ENCODE data around the gene PGPEP1. TPM values are rescaled to one million over a fixed set of nuclear protein-coding genes. Genes with fewer than 3 reads are reported as not detected.

Gene PGPEP1
- total RNA-seq, 1 donor from 2014 or later, result 5.6 TPM

DNA sequence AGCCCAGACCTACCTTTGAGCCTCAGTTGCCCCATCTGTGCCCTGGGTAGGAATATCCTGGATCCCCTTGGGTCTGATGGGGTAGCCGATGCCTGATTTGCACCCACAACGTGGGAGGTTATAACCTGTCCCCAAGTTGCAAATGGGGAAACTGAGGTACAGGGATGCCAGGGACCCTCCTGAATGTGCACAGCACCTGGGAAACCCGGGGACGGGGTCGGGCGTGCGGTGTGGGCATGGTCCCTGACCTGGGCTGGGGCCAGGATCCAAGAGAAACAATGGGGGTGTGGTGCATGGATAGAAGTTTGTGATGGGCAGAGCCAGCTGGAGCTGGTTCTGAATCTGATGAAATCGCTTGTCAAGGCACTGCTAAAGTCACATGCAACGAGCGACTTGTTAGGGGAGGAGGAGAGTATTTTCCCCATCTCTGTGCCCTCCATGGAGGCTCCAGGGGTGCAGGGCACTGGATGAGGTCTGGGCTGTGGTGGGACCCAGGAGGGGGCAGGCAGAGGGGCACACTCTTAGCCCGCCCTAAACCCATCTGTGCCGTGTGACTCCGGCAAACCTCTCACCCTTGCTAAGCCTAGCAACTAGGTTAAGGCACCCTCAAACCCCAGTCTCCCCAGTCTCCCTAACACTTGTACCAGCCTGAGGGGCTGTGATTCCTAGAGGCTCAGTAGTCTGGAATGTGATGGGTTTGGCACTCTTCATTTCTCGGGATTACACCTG lies 46.3 kb downstream of the PGPEP1 start:
- ATAC-seq (ENCODE audit: low read depth), result no peak
- H3K9me3 Mint-ChIP-seq, result no peaks in the 10 kb centered on the region
- H3K36me3 Mint-ChIP-seq (ENCODE audit: low read depth), result peaks cover 11% of the 10 kb centered on the region
- POLR2A ChIA-PET, result no interaction called here
- H3K4me1 Mint-ChIP-seq, result peaks cover 29% of the 10 kb centered on the region
- no peak for DNase-seq
- intact Hi-C loops (cut with micrococcal nuclease), result loop anchor here (5.0 kb wide), 1 partner anchor 34 kb away; no protein-coding TSS in a partner anchor
- no peak overlapping the region for H3K4me3 Mint-ChIP-seq
- peaks cover 14% of the 10 kb centered on the region for H3K27me3 Mint-ChIP-seq
- TF ChIP-seq, protein P1, sequence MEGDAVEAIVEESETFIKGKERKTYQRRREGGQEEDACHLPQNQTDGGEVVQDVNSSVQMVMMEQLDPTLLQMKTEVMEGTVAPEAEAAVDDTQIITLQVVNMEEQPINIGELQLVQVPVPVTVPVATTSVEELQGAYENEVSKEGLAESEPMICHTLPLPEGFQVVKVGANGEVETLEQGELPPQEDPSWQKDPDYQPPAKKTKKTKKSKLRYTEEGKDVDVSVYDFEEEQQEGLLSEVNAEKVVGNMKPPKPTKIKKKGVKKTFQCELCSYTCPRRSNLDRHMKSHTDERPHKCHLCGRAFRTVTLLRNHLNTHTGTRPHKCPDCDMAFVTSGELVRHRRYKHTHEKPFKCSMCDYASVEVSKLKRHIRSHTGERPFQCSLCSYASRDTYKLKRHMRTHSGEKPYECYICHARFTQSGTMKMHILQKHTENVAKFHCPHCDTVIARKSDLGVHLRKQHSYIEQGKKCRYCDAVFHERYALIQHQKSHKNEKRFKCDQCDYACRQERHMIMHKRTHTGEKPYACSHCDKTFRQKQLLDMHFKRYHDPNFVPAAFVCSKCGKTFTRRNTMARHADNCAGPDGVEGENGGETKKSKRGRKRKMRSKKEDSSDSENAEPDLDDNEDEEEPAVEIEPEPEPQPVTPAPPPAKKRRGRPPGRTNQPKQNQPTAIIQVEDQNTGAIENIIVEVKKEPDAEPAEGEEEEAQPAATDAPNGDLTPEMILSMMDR (IDR thresholded peaks at IDR 0.05), result no peak
- CTCF ChIA-PET, result interaction anchor here (0.6 to 4.6 kb wide), 4 partner anchors 15 to 107 kb away, joined by 3 to 67 read pairs (median 22); partner anchors contain the start of gene JUND
- H3K27ac Mint-ChIP-seq, result no peak overlapping the region

DNA sequence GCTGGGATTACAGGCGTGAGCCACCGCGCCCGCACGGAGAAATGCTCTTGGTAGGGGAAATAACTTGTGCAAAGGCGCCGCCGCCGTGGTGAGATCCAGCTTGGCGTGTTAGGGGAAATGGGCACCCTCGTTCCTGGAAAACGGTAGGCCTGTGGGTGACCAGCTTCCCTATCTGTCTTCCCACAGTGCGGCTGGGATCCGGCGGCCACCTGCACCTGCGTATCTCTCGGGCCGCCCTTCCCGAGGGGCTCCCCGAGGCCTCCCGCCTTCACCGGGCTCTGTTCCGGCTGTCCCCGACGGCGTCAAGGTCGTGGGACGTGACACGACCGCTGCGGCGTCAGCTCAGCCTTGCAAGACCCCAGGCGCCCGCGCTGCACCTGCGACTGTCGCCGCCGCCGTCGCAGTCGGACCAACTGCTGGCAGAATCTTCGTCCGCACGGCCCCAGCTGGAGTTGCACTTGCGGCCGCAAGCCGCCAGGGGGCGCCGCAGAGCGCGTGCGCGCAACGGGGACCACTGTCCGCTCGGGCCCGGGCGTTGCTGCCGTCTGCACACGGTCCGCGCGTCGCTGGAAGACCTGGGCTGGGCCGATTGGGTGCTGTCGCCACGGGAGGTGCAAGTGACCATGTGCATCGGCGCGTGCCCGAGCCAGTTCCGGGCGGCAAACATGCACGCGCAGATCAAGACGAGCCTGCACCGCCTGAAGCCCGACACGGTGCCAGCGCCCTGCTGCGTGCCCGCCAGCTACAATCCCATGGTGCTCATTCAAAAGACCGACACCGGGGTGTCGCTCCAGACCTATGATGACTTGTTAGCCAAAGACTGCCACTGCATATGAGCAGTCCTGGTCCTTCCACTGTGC lies 47.9 kb downstream of the PGPEP1 start:
- DNase-seq (peak; percentile 87), ATAC-seq (ENCODE audit: low read depth) (peak; percentile 82)
- TF ChIP-seq, protein P1 (IDR thresholded peaks at IDR 0.05), result peak; percentile 92
- intact Hi-C loops (cut with micrococcal nuclease), result loop anchor here (1.0 to 5.0 kb wide), 5 partner anchors 9 to 36 kb away; partner anchors contain the start of gene LRRC25
- peak overlapping the region; percentile 76 for H3K4me3 Mint-ChIP-seq
- POLR2A ChIA-PET, result interaction anchor here (0.6 to 2.4 kb wide), 14 partner anchors 8 to 297 kb away, joined by 3 to 24 read pairs (median 4); partner anchors contain the start of genes JUND, LRRC25, LSM4 and SSBP4
- H3K4me1 Mint-ChIP-seq, result peaks cover 45% of the 10 kb centered on the region
- CTCF ChIA-PET, result interaction anchor here (0.7 to 4.6 kb wide), 19 partner anchors 8 to 218 kb away, joined by 3 to 67 read pairs (median 6); partner anchors contain the start of genes JUND, LRRC25, RAB3A and SSBP4
- H3K27me3 Mint-ChIP-seq, result peaks cover 6% of the 10 kb centered on the region
- H3K9me3 Mint-ChIP-seq, result no peaks in the 10 kb centered on the region
- H3K27ac Mint-ChIP-seq, result no peak overlapping the region
- H3K36me3 Mint-ChIP-seq (ENCODE audit: low read depth), result peaks cover 11% of the 10 kb centered on the region

DNA sequence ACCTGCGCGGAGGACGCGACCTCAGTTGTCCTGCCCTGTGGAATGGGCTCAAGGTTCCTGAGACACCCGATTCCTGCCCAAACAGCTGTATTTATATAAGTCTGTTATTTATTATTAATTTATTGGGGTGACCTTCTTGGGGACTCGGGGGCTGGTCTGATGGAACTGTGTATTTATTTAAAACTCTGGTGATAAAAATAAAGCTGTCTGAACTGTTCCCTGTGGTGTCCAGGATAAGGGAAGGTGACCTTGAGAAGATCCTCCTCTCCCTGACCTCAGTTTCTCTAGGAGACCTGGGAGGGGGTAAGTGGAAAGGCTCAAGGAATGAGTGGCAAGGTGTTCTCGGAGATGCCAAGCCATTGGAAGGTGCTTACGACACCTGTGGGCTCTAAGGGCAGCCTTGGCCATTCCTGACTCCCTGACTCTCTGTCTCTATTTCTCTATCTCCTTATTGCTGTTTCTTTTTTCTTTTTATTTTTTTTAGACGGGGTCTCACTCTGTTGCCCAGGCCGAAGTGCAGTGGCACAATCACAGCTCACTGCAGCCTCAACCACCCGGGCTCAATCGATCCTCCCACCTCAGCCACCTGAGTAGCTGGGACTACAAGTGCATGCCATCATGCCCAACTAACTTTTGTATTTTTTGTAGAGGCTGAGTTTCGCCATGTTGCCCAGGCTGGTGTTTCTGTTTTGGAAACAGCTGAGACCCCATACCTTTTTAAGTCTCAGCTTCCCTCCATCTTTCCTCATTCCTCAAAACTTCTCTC lies 48.7 kb downstream of the PGPEP1 start:
- no peaks in the 10 kb centered on the region for H3K9me3 Mint-ChIP-seq
- intact Hi-C loops (cut with micrococcal nuclease), result loop anchor here (1.0 to 5.0 kb wide), 5 partner anchors 8 to 37 kb away; partner anchors contain the start of gene LRRC25
- CTCF ChIA-PET, result interaction anchor here (0.8 to 4.6 kb wide), 17 partner anchors 7 to 218 kb away, joined by 3 to 67 read pairs (median 6); partner anchors contain the start of genes JUND, LRRC25 and SSBP4
- no peak overlapping the region for H3K27ac Mint-ChIP-seq
- peaks cover 5% of the 10 kb centered on the region for H3K27me3 Mint-ChIP-seq
- H3K4me3 Mint-ChIP-seq, result peak overlapping the region; percentile 7
- peaks cover 11% of the 10 kb centered on the region for H3K36me3 Mint-ChIP-seq (ENCODE audit: low read depth)
- ATAC-seq (ENCODE audit: low read depth) (no peak), DNase-seq (no peak)
- POLR2A ChIA-PET, result interaction anchor here (0.6 to 2.4 kb wide), 14 partner anchors 8 to 985 kb away, joined by 3 to 24 read pairs (median 4); partner anchors contain the start of genes JUND, LRRC25, LSM4 and SSBP4
- TF ChIP-seq, protein P1 (IDR thresholded peaks at IDR 0.05), result no peak
- H3K4me1 Mint-ChIP-seq, result peaks cover 53% of the 10 kb centered on the region

DNA sequence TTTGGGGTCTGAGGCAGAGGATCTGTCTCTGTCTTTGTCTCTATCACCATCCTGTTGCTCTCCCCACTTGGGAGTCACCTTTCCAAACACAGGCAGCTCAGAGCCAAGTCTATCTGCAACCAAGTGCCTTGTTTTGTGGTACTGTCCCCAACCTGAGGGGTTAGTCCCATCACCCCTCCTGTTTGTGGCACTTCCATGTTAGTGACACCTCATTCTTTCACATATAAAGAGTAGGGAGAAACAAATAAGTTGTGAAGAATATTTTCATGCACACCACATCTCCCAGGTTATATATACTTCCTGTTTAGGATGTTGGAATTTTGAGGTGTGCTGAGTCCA lies 49.3 kb downstream of the PGPEP1 start:
- ChIA-PET CTCF (interaction anchor here (0.8 to 4.6 kb wide), 8 partner anchors 10 to 110 kb away, joined by 3 to 67 read pairs (median 10); partner anchors contain the start of genes JUND and SSBP4), POLR2A (interaction anchor here (0.6 to 2.4 kb wide), 4 partner anchors 11 to 216 kb away, joined by 3 to 12 read pairs (median 8); partner anchors contain the start of genes LSM4 and SSBP4)
- Mint-ChIP-seq H3K4me1 (peaks cover 59% of the 10 kb centered on the region), H3K27ac (no peak overlapping the region), H3K27me3 (peaks cover 1% of the 10 kb centered on the region), H3K4me3 (no peak overlapping the region), H3K9me3 (no peaks in the 10 kb centered on the region), H3K36me3 (ENCODE audit: low read depth) (peaks cover 11% of the 10 kb centered on the region)
- TF ChIP-seq, protein P1 (IDR thresholded peaks at IDR 0.05), result no peak
- intact Hi-C loops (cut with micrococcal nuclease), result loop anchor here (2.0 to 5.0 kb wide), 2 partner anchors 17 to 37 kb away; no protein-coding TSS in a partner anchor
- ATAC-seq (ENCODE audit: low read depth) (no peak), DNase-seq (no peak)

Data from activated B cell treated with CpG ODN at 0.5 μM for 24 hours (primary cell).